HEK293 (cell line): ENCODE results near the gene FSTL5.

Experiments used
- CTCF ChIA-PET: fragments of 350-600 bp; formaldehyde crosslinking; extraction: SDS; loops from one replicate; lab custom pipeline; 2021; ENCODE audit warnings: antibody characterized with exemption; lab: Yijun Ruan, JAX
- POLR2A ChIA-PET: fragments of 300-600 bp; formaldehyde crosslinking; extraction: SDS; loops from one replicate; lab custom pipeline; 2020; ENCODE audit warnings: antibody characterized with exemption, inconsistent platforms; lab: Yijun Ruan, JAX
- H3K27ac ChIP-seq: fragments of 200-500 bp; sonication (Bioruptor generic); 2 replicates; pipeline ENCODE4 v1.5.1; 2014; ENCODE audit warnings: low read depth, low read length, control low read depth, inconsistent platforms; ENCODE audit errors: extremely low read depth
- H3K36me3 ChIP-seq, 2 experiments: fragments of 200-500 bp in 1 of 2; sonication (Bioruptor generic) in 1 of 2; 1 replicate in 1 of 2; 2 replicates in 1 of 2; pipeline ENCODE4 v1.5.1; 2014 to 2017; ENCODE audit warnings: inconsistent platforms in 2 of 2, low read length in 2 of 2; ENCODE audit not compliant: control insufficient read depth in 2 of 2, insufficient read depth in 1 of 2
- H3K4me1 ChIP-seq: fragments of 200-500 bp; sonication (Bioruptor generic); 2 replicates; pipeline ENCODE4 v1.5.1; 2014; ENCODE audit warnings: mild to moderate bottlenecking, low read length, inconsistent platforms; ENCODE audit not compliant: control insufficient read depth, insufficient read depth
- H3K4me3 ChIP-seq: 2 replicates; pipeline ENCODE4 v1.5.1; 2011; ENCODE audit warnings: low read depth, mild to moderate bottlenecking, control low read depth, low read length, moderate library complexity
- H3K9me3 ChIP-seq: fragments of 200-500 bp; sonication (Bioruptor generic); 2 replicates; pipeline ENCODE4 v1.5.1; 2014; ENCODE audit warnings: low read depth, low read length, inconsistent platforms; ENCODE audit not compliant: control insufficient read depth, insufficient read depth
- ELK4 ChIP-seq: IDR thresholded peaks from 2 replicates; pipeline ENCODE4 v1.6.1; 2011; ENCODE audit warnings: mild to moderate bottlenecking, low read depth, low read length, borderline replicate concordance
- FEZF1 ChIP-seq: fragments of 450-650 bp; formaldehyde crosslinking; IDR thresholded peaks from 2 replicates; pipeline ENCODE4 v1.5.1; 2016; ENCODE audit warnings: missing biosample characterization, missing genetic modification characterization
- GLI2 ChIP-seq: fragments of 450-650 bp; formaldehyde crosslinking; IDR thresholded peaks from 2 replicates; pipeline ENCODE4; 2017; ENCODE audit warnings: missing biosample characterization, missing genetic modification characterization, low read depth, borderline replicate concordance
- GLIS1 ChIP-seq: fragments of 450-650 bp; formaldehyde crosslinking; IDR thresholded peaks from 2 replicates; pipeline ENCODE4 v1.5.1; 2016; ENCODE audit warnings: missing biosample characterization, missing genetic modification characterization
- INSM2 ChIP-seq: fragments of 450-650 bp; formaldehyde crosslinking; IDR thresholded peaks from 2 replicates; pipeline ENCODE4 v1.5.1; 2016; ENCODE audit warnings: missing biosample characterization, missing genetic modification characterization
- KLF7 ChIP-seq: fragments of 450-650 bp; formaldehyde crosslinking; IDR thresholded peaks from 2 replicates; pipeline ENCODE4 v1.5.1; 2016; ENCODE audit warnings: missing biosample characterization, missing genetic modification characterization, borderline replicate concordance
- KLF8 ChIP-seq: fragments of 450-650 bp; formaldehyde crosslinking; IDR thresholded peaks from 2 replicates; pipeline ENCODE4 v1.5.1; 2016; ENCODE audit warnings: missing biosample characterization, missing genetic modification characterization
- MEIS1 ChIP-seq: sonication (generic); formaldehyde crosslinking; IDR thresholded peaks from 2 replicates; pipeline ENCODE4 v1.8.1; 2022; ENCODE audit warnings: missing genetic modification reagents, mild to moderate bottlenecking, borderline replicate concordance
- OVOL3 ChIP-seq: fragments of 450-650 bp; formaldehyde crosslinking; IDR thresholded peaks from 2 replicates; pipeline ENCODE4 v1.5.1; 2016; ENCODE audit warnings: missing biosample characterization, missing genetic modification characterization
- PBX3 ChIP-seq: sonication (generic); formaldehyde crosslinking; IDR thresholded peaks from 2 replicates; pipeline ENCODE4 v1.8.1; 2022; ENCODE audit warnings: mild to moderate bottlenecking, moderate library complexity, missing genetic modification reagents
- ZNF140 ChIP-seq: fragments of 450-650 bp; formaldehyde crosslinking; IDR thresholded peaks from 2 replicates; pipeline ENCODE4 v1.5.1; 2016; ENCODE audit warnings: missing biosample characterization, missing genetic modification characterization
- ZNF16 ChIP-seq: fragments of 450-650 bp; formaldehyde crosslinking; IDR thresholded peaks from 2 replicates; pipeline ENCODE4 v1.5.1; 2016; ENCODE audit warnings: low read depth, missing biosample characterization, missing genetic modification characterization
- ZNF184 ChIP-seq: fragments of 450-650 bp; IDR thresholded peaks from 2 replicates; pipeline ENCODE4 v1.5.1; 2018; ENCODE audit warnings: missing biosample characterization, mild to moderate bottlenecking, missing genetic modification characterization
- ZNF211 ChIP-seq: fragments of 450-650 bp; formaldehyde crosslinking; IDR thresholded peaks from 2 replicates; pipeline ENCODE4 v1.5.1; 2016; ENCODE audit warnings: low read depth, missing biosample characterization, missing genetic modification characterization
- ZNF239 ChIP-seq: fragments of 450-650 bp; formaldehyde crosslinking; IDR thresholded peaks from 2 replicates; pipeline ENCODE4 v1.5.1; 2016; ENCODE audit warnings: missing biosample characterization, missing genetic modification characterization
- ZNF266 ChIP-seq: fragments of 450-650 bp; formaldehyde crosslinking; IDR thresholded peaks from 2 replicates; pipeline ENCODE4 v1.5.1; 2016; ENCODE audit warnings: missing biosample characterization, missing genetic modification characterization, low read depth
- ZNF280D ChIP-seq: fragments of 450-650 bp; formaldehyde crosslinking; IDR thresholded peaks from 2 replicates; pipeline ENCODE4 v1.5.1; 2016; ENCODE audit warnings: missing biosample characterization, missing genetic modification characterization
- ZNF341 ChIP-seq: fragments of 450-650 bp; formaldehyde crosslinking; IDR thresholded peaks from 2 replicates; pipeline ENCODE4; 2016; ENCODE audit warnings: low read depth, missing biosample characterization, missing genetic modification characterization
- ZNF433 ChIP-seq: fragments of 450-650 bp; formaldehyde crosslinking; IDR thresholded peaks from 2 replicates; pipeline ENCODE4 v1.5.1; 2016; ENCODE audit warnings: missing biosample characterization, missing genetic modification characterization, low read depth
- ZNF555 ChIP-seq: fragments of 450-650 bp; formaldehyde crosslinking; conservative IDR thresholded peaks from 2 replicates; pipeline ENCODE4 v1.5.1; 2017; ENCODE audit warnings: missing biosample characterization, mild to moderate bottlenecking, missing genetic modification characterization, inconsistent platforms
- ZNF624 ChIP-seq: fragments of 450-650 bp; formaldehyde crosslinking; IDR thresholded peaks from 2 replicates; pipeline ENCODE4 v1.5.1; 2017; ENCODE audit warnings: missing biosample characterization, missing genetic modification characterization
- ZNF660 ChIP-seq: fragments of 450-650 bp; IDR thresholded peaks from 2 replicates; pipeline ENCODE4 v1.5.1; 2018; ENCODE audit warnings: missing biosample characterization, mild to moderate bottlenecking, missing genetic modification characterization
- ZNF785 ChIP-seq: fragments of 450-650 bp; formaldehyde crosslinking; IDR thresholded peaks from 2 replicates; pipeline ENCODE4 v1.5.1; 2016; ENCODE audit warnings: missing biosample characterization, missing genetic modification characterization
- ZNF792 ChIP-seq: fragments of 450-650 bp; formaldehyde crosslinking; IDR thresholded peaks from 2 replicates; pipeline ENCODE4 v1.5.1; 2016; ENCODE audit warnings: missing biosample characterization, missing genetic modification characterization
- ZSCAN18 ChIP-seq: fragments of 450-650 bp; formaldehyde crosslinking; IDR thresholded peaks from 2 replicates; pipeline ENCODE4 v1.5.1; 2016; ENCODE audit warnings: missing biosample characterization, missing genetic modification characterization
- ZXDB ChIP-seq: fragments of 450-650 bp; formaldehyde crosslinking; IDR thresholded peaks from 2 replicates; pipeline ENCODE4 v1.5.1; 2016; ENCODE audit warnings: missing biosample characterization, missing genetic modification characterization

FSTL5 gene

GRCh38 chr4:161702287-161702686, 461.5 kb downstream of the FSTL5 start:
- CTCF ChIA-PET = interaction anchor here (0.6 kb wide), 1 partner anchor 754 kb away, joined by 3 read pairs; no protein-coding TSS in a partner anchor
- Histone ChIP-seq H3K4me3 (no peak overlapping the region), H3K4me1 (no peaks in the 10 kb centered on the region), H3K36me3 (no peaks in the 10 kb centered on the region), H3K27ac (no peak overlapping the region), H3K9me3 (no peaks in the 10 kb centered on the region)
- POLR2A ChIA-PET = no interaction called here
- TF ChIP-seq ELK4 (no peak), ZNF433 (no peak), ZNF785 (tag by site-specific recombination) (no peak), GLIS1 (tag by site-specific recombination) (no peak), ZNF266 (no peak), GLI2 (tag by site-specific recombination) (no peak), ZSCAN18 (tag by site-specific recombination) (no peak), ZNF211 (no peak), INSM2 (tag by site-specific recombination) (no peak), ZNF184 (tag by site-specific recombination) (no peak), KLF8 (tag by site-specific recombination) (no peak), PBX3 (CRISPR knock-in tag) (no peak), ZNF555 (tag by site-specific recombination) (no peak), ZNF239 (tag by site-specific recombination) (no peak), ZNF341 (tag by site-specific recombination) (no peak), MEIS1 (CRISPR knock-in tag) (no peak)

GRCh38 chr4:161696944-161697343, 466.9 kb downstream of the FSTL5 start:
- no peaks in the 10 kb centered on the region for H3K9me3 ChIP-seq
- POLR2A ChIA-PET = no interaction called here
- no peak for TF ChIP-seq ZXDB (tag by site-specific recombination)
- no peak for TF ChIP-seq ZNF624 (tag by site-specific recombination)
- TF ChIP-seq ZNF140 = no peak
- no peak for TF ChIP-seq FEZF1 (tag by site-specific recombination)
- TF ChIP-seq ZNF280D (tag by site-specific recombination) = no peak
- TF ChIP-seq ZNF660 (tag by site-specific recombination) = no peak
- TF ChIP-seq ZNF792 (tag by site-specific recombination) = no peak
- TF ChIP-seq ZNF16 = no peak
- TF ChIP-seq OVOL3 (tag by site-specific recombination) = no peak
- no peak for TF ChIP-seq KLF7 (tag by site-specific recombination)
- TF ChIP-seq KLF8 (tag by site-specific recombination) = no peak
- no peak overlapping the region for H3K27ac ChIP-seq
- H3K4me3 ChIP-seq = no peak overlapping the region
- no peaks in the 10 kb centered on the region for H3K4me1 ChIP-seq
- CTCF ChIA-PET = no interaction called here
- H3K36me3 ChIP-seq = no peaks in the 10 kb centered on the region
